PFSK-1 (cell line): Measurements from ENCODE around the gene CTIF.

ENCODE experiments used
- POLR2AphosphoS5 ChIP-seq: IDR thresholded peaks from 2 replicates; pipeline ENCODE4 v1.6.1; 2012; ENCODE audit warnings: low read depth, mild to moderate bottlenecking, control low read depth, low read length, moderate library complexity
- SIN3A ChIP-seq: IDR thresholded peaks from 2 replicates; pipeline ENCODE4 v1.6.1; 2012; ENCODE audit warnings: mild to moderate bottlenecking, low read length, moderate library complexity, borderline replicate concordance; ENCODE audit not compliant: insufficient read depth

DNA sequence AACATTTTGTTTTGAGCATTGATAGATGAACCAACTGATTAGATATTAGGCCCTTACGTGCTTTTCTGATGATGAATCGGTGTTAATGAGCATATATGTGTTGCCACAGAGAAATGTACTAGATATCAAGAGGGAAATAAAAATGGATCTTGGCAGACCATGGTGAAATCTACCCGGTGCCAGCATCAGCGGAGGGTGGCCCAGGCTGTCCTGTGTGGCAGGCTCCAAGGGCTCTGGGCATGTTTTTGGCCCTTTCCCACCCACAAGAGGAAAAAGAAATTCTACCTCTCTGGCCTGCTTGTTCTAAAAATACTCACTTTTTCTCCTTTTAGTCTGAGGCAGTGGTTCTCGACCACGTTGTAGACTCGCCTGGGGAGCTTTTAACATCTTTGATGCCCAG lies 154.2 kb downstream of the CTIF start:
- TF ChIP-seq SIN3A, result no peak
- TF ChIP-seq POLR2AphosphoS5, result no peak
